ENCODE measurements around the gene SHCBP1.

DNA sequence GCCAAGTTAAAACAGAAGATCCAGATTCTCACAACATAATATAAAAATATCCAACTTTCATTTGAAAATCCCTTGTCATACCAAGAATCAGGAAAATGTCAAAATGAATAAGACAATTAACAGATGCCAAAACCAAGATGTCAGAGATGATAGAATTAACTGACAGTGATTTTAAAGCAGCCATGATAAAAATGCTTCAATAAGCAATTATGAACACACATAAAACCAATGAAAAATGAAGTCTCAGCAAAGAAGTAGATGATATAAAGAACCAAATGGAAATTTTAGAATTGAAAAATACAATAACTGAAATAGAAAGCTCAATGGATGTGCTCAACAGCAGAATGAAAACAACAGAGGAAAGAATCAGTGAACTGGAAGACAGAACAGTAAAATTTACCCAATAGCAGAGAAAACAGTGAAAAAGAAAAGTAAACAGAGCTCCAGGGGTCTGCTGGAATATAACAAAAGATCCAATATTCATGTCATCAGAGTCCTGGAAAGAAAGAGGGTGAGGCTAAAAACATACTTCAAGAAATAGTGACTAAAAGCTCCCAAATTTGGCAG, 35.1 kb downstream of the SHCBP1 start:
- TF ChIP-seq, protein P1, sequence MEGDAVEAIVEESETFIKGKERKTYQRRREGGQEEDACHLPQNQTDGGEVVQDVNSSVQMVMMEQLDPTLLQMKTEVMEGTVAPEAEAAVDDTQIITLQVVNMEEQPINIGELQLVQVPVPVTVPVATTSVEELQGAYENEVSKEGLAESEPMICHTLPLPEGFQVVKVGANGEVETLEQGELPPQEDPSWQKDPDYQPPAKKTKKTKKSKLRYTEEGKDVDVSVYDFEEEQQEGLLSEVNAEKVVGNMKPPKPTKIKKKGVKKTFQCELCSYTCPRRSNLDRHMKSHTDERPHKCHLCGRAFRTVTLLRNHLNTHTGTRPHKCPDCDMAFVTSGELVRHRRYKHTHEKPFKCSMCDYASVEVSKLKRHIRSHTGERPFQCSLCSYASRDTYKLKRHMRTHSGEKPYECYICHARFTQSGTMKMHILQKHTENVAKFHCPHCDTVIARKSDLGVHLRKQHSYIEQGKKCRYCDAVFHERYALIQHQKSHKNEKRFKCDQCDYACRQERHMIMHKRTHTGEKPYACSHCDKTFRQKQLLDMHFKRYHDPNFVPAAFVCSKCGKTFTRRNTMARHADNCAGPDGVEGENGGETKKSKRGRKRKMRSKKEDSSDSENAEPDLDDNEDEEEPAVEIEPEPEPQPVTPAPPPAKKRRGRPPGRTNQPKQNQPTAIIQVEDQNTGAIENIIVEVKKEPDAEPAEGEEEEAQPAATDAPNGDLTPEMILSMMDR (IDR thresholded peaks at IDR 0.05) = no peak
- no peak for TF ChIP-seq POLR2A (IDR thresholded peaks at IDR 0.05)
- TF ChIP-seq POLR2AphosphoS5 (IDR thresholded peaks at IDR 0.05) = no peak
- TF ChIP-seq EP300 (IDR thresholded peaks at IDR 0.05) = no peak

All from gastroesophageal sphincter (tissue), 3 donors.